ENCODE results near the gene ABLIM2.

Gene ABLIM2

DNA sequence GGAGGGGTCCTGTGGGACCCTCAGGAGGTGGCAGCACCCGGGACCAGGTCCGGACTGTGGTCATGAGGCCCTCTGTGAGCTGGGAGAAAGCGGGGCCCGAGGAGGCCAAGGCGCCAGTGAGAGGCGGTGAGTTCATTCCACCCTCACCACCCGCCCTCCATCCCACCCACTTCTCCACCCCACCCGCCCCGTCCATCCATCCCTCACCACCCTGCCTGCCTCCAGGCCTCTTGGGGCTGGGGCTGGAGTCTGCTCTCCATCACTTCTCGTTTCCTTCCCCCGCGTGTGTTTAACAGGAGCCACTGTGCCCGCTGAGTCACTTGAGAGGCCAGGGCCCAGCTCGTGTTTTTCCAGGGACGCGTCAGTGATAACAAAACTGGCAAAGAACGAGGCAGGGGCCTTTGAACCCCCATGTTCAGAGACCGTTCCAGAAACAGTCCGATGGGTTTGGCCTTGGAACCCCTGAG is 46.7 kb upstream of the ABLIM2 start:
- DNase-seq (ENCODE audit: low read depth in 1 of 2, low spot score in 1 of 2) = peak in 1 of 2 experiments; percentile 51
- no peak overlapping the region for H3K27ac ChIP-seq (replicated peaks)

GRCh38 chr4:8204576-8205227 is 46.1 kb upstream of the ABLIM2 start:
- no peak for TF ChIP-seq SPI1 (IDR thresholded peaks at IDR 0.05; ENCODE audit: borderline replicate concordance, low read depth)
- TF ChIP-seq GABPA (IDR thresholded peaks at IDR 0.05; ENCODE audit: low read depth) = no peak
- TF ChIP-seq POLR2AphosphoS5 (IDR thresholded peaks at IDR 0.05; ENCODE audit: low read depth) = no peak
- no peak for TF ChIP-seq REST (IDR thresholded peaks at IDR 0.05; ENCODE audit: insufficient replicate concordance, low read depth)
- TF ChIP-seq, protein P1, sequence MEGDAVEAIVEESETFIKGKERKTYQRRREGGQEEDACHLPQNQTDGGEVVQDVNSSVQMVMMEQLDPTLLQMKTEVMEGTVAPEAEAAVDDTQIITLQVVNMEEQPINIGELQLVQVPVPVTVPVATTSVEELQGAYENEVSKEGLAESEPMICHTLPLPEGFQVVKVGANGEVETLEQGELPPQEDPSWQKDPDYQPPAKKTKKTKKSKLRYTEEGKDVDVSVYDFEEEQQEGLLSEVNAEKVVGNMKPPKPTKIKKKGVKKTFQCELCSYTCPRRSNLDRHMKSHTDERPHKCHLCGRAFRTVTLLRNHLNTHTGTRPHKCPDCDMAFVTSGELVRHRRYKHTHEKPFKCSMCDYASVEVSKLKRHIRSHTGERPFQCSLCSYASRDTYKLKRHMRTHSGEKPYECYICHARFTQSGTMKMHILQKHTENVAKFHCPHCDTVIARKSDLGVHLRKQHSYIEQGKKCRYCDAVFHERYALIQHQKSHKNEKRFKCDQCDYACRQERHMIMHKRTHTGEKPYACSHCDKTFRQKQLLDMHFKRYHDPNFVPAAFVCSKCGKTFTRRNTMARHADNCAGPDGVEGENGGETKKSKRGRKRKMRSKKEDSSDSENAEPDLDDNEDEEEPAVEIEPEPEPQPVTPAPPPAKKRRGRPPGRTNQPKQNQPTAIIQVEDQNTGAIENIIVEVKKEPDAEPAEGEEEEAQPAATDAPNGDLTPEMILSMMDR (IDR thresholded peaks at IDR 0.05; ENCODE audit: insufficient read depth, low read length) = no peak
- Histone ChIP-seq H3K27me3 (ENCODE audit: insufficient read depth, poor library complexity, severe bottlenecking) (no peaks in the 10 kb centered on the region), H3K4me3 (replicated peaks; ENCODE audit: insufficient read depth, low read length) (no peak overlapping the region), H3K27ac (replicated peaks) (no peak overlapping the region)
- no peak for DNase-seq (ENCODE audit: low read depth in 1 of 2, low spot score in 1 of 2)

More for the DNA sequence above, 46.7 kb upstream of the ABLIM2 start:
- no peaks in the 10 kb centered on the region for H3K27me3 ChIP-seq (ENCODE audit: insufficient read depth, poor library complexity, severe bottlenecking)
- no peak overlapping the region for H3K4me3 ChIP-seq (replicated peaks; ENCODE audit: insufficient read depth, low read length)
- no peak for TF ChIP-seq REST (IDR thresholded peaks at IDR 0.05; ENCODE audit: insufficient replicate concordance, low read depth)
- peak; percentile 44; the same call in 1 of the 2 replicates for TF ChIP-seq SPI1 (IDR thresholded peaks at IDR 0.05; ENCODE audit: borderline replicate concordance, low read depth)
- TF ChIP-seq, protein P1 (IDR thresholded peaks at IDR 0.05; ENCODE audit: insufficient read depth, low read length) = no peak
- TF ChIP-seq POLR2AphosphoS5 (IDR thresholded peaks at IDR 0.05; ENCODE audit: low read depth) = no peak

DNA sequence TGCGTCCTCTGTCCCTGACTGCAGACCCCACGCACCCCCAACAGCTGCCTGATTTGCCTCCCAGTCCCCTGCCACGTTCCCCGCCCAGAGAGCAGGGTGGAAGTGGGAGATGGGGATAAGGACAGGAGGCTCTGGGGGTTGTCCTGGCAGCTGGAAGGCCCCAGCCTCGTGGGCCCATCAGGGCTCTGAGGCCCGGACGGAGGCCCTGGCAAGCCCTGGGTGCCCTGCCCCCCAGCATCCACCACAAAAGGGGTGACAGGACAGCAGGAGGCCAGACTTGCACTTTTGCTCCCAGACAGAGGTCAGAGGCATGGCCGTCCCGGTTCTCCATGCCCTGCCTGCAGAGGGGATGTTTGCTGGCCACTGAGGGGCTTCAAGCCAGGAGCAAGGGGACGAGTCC is 45.2 kb upstream of the ABLIM2 start:
- Histone ChIP-seq H3K27ac (replicated peaks) (no peak overlapping the region), H3K27me3 (ENCODE audit: insufficient read depth, poor library complexity, severe bottlenecking) (no peaks in the 10 kb centered on the region), H3K4me3 (replicated peaks; ENCODE audit: insufficient read depth, low read length) (no peak overlapping the region)
- DNase-seq (ENCODE audit: low read depth in 1 of 2, low spot score in 1 of 2) = no peak
- TF ChIP-seq GABPA (IDR thresholded peaks at IDR 0.05; ENCODE audit: low read depth) = no peak
- TF ChIP-seq REST (IDR thresholded peaks at IDR 0.05; ENCODE audit: insufficient replicate concordance, low read depth) = no peak
- TF ChIP-seq POLR2AphosphoS5 (IDR thresholded peaks at IDR 0.05; ENCODE audit: low read depth) = no peak
- TF ChIP-seq, protein P1 (IDR thresholded peaks at IDR 0.05; ENCODE audit: insufficient read depth, low read length) = no peak
- no peak for TF ChIP-seq SPI1 (IDR thresholded peaks at IDR 0.05; ENCODE audit: borderline replicate concordance, low read depth)
